ENCODE data around the gene GABRE. TPM values are rescaled to one million over a fixed set of nuclear protein-coding genes. Genes with fewer than 3 reads are reported as not detected.

GABRE gene
- total and polyA plus RNA-seq, 2 of the 13 experiments (the other 11 are each of a cell fraction or from before 2014, with no cell fraction given): 12.2 to 66.2 TPM

GRCh38 chrX:151985955-151986354, 11.5 kb upstream of the GABRE start (continued):
- TF ChIP-seq FOXP4 (CRISPR knock-in tag; IDR thresholded peaks at IDR 0.05) (0 out of 2 replicates have a peak, but pooled peaks have one; percentile 37), HHEX (CRISPR knock-in tag; IDR thresholded peaks at IDR 0.05) (no peak), ZBTB1 (CRISPR knock-in tag; IDR thresholded peaks at IDR 0.05; ENCODE audit: borderline replicate concordance) (no peak), MLXIP (CRISPR knock-in tag; IDR thresholded peaks at IDR 0.05; ENCODE audit: borderline replicate concordance) (no peak), SRF (IDR thresholded peaks at IDR 0.05; ENCODE audit: low read depth, low read length) (no peak), ZNF276 (CRISPR knock-in tag; IDR thresholded peaks at IDR 0.05; ENCODE audit: low read depth) (no peak), KLF11 (CRISPR knock-in tag; IDR thresholded peaks at IDR 0.05) (no peak), ZNF354B (CRISPR knock-in tag; IDR thresholded peaks at IDR 0.05) (no peak), ZFP41 (CRISPR knock-in tag; IDR thresholded peaks at IDR 0.05; ENCODE audit: borderline replicate concordance) (no peak), CSRNP2 (CRISPR knock-in tag; conservative IDR thresholded peaks at IDR 0.05; ENCODE audit: low read depth) (no peak), NR2F6 (IDR thresholded peaks at IDR 0.05) (no peak), NR2F6 (CRISPR knock-in tag; IDR thresholded peaks at IDR 0.05) (no peak; the same call in 1 of the 2 replicates), ZNF382 (CRISPR knock-in tag; IDR thresholded peaks at IDR 0.05; ENCODE audit: borderline replicate concordance) (no peak), THAP8 (CRISPR knock-in tag; IDR thresholded peaks at IDR 0.05; ENCODE audit: borderline replicate concordance) (no peak), NPAS2 (CRISPR knock-in tag; IDR thresholded peaks at IDR 0.05; ENCODE audit: borderline replicate concordance) (no peak), ATF6 (CRISPR knock-in tag; conservative IDR thresholded peaks at IDR 0.05) (no peak), CCDC6 (CRISPR knock-in tag; IDR thresholded peaks at IDR 0.05) (no peak), ARNT (IDR thresholded peaks at IDR 0.05) (no peak), TBX3 (IDR thresholded peaks at IDR 0.05; ENCODE audit: borderline replicate concordance) (no peak), TAF15 (IDR thresholded peaks at IDR 0.05; ENCODE audit: low read depth, low read length, poor library complexity, severe bottlenecking) (no peak)

Measured in HepG2 (cell line).